SK-N-SH treated with all-trans-retinoic acid at 6 μM for 48 hours (cell line): ENCODE measurements around the gene SLC16A1.
"Not testable (repeated sequence)": the region's sequence is repeated elsewhere in the genome, so short reads cannot be mapped to it uniquely, and the experiment has no call there.

ENCODE experiments used
- ATAC-seq: fragments of 200-7000 bp; cut with Tn5 transposase; 3 replicates; pipeline ENCODE4 v1.9.1; 2020; ENCODE audit warnings: mild to moderate bottlenecking, moderate library complexity
- CSDC2 ChIP-seq: fragments of 250-450 bp; sonication (Bioruptor Pico); IDR thresholded peaks from 2 replicates; pipeline ENCODE4 v1.5.0; 2020; ENCODE audit warnings: mild to moderate bottlenecking, moderate library complexity
- CSRNP3 ChIP-seq: fragments of 250-450 bp; sonication (Bioruptor Pico); IDR thresholded peaks from 2 replicates; pipeline ENCODE4 v1.5.1; 2021; ENCODE audit warnings: mild to moderate bottlenecking, moderate library complexity
- ESRRG ChIP-seq: fragments of 250-450 bp; sonication (Bioruptor Pico); IDR thresholded peaks from 2 replicates; pipeline ENCODE4 v1.6.1; 2021; ENCODE audit warnings: mild to moderate bottlenecking
- GLIS3 ChIP-seq: fragments of 250-450 bp; sonication (Bioruptor Pico); IDR thresholded peaks from 2 replicates; pipeline ENCODE4 v1.5.0; 2020; ENCODE audit warnings: mild to moderate bottlenecking, moderate library complexity
- ISL1 ChIP-seq: fragments of 250-450 bp; sonication (Bioruptor Pico); IDR thresholded peaks from 2 replicates; pipeline ENCODE4 v2.1.2; 2022; ENCODE audit warnings: mild to moderate bottlenecking, moderate library complexity
- OSR1 ChIP-seq: fragments of 250-450 bp; sonication (Bioruptor Pico); IDR thresholded peaks from 2 replicates; pipeline ENCODE4 v1.8.0; 2022; ENCODE audit warnings: moderate library complexity, mild to moderate bottlenecking, inconsistent platforms
- POU6F1 ChIP-seq: fragments of 250-450 bp; sonication (Bioruptor Pico); IDR thresholded peaks from 2 replicates; pipeline ENCODE4 v1.8.0; 2021; ENCODE audit warnings: low read depth, mild to moderate bottlenecking, moderate library complexity, borderline replicate concordance
- PPARA ChIP-seq: fragments of 250-450 bp; sonication (Bioruptor Pico); IDR thresholded peaks from 2 replicates; pipeline ENCODE4 v1.5.0; 2020; ENCODE audit warnings: mild to moderate bottlenecking, borderline replicate concordance
- RARB ChIP-seq: fragments of 250-450 bp; sonication (Bioruptor Pico); IDR thresholded peaks from 2 replicates; pipeline ENCODE4 v1.8.0; 2021; ENCODE audit warnings: mild to moderate bottlenecking, moderate library complexity
- SNAI2 ChIP-seq: fragments of 250-450 bp; sonication (Bioruptor Pico); IDR thresholded peaks from 2 replicates; pipeline ENCODE4 v1.5.0; 2020; ENCODE audit warnings: mild to moderate bottlenecking, moderate library complexity
- TCF4 ChIP-seq: fragments of 250-450 bp; sonication (Bioruptor Pico); IDR thresholded peaks from 2 replicates; pipeline ENCODE4 v1.8.0; 2021; ENCODE audit warnings: mild to moderate bottlenecking, moderate library complexity, borderline replicate concordance
- TOX ChIP-seq: fragments of 250-450 bp; sonication (Bioruptor Pico); IDR thresholded peaks from 2 replicates; pipeline ENCODE4 v1.8.0; 2021; ENCODE audit warnings: mild to moderate bottlenecking, moderate library complexity, borderline replicate concordance
- ZC3H10 ChIP-seq: fragments of 250-450 bp; sonication (Bioruptor Pico); IDR thresholded peaks from 2 replicates; pipeline ENCODE4 v1.5.1; 2021; ENCODE audit warnings: mild to moderate bottlenecking, moderate library complexity
- ZFP3 ChIP-seq: fragments of 250-450 bp; sonication (Bioruptor Pico); IDR thresholded peaks from 2 replicates; pipeline ENCODE4 v1.5.0; 2020; ENCODE audit warnings: mild to moderate bottlenecking, moderate library complexity
- ZFP30 ChIP-seq: fragments of 450-650 bp; formaldehyde crosslinking; IDR thresholded peaks from 2 replicates; pipeline ENCODE4 v1.5.0; 2022; ENCODE audit warnings: mild to moderate bottlenecking, moderate library complexity
- ZNF565 ChIP-seq: fragments of 450-650 bp; formaldehyde crosslinking; conservative IDR thresholded peaks from 2 replicates; pipeline ENCODE4 v1.5.0; 2020; ENCODE audit warnings: low read depth, mild to moderate bottlenecking, moderate library complexity
- ZNF70 ChIP-seq: fragments of 450-650 bp; formaldehyde crosslinking; IDR thresholded peaks from 2 replicates; pipeline ENCODE4 v1.5.0; 2020; ENCODE audit warnings: mild to moderate bottlenecking, moderate library complexity
- ZNF8 ChIP-seq: fragments of 450-650 bp; formaldehyde crosslinking; IDR thresholded peaks from 2 replicates; pipeline ENCODE4 v1.5.0; 2020; ENCODE audit warnings: mild to moderate bottlenecking, moderate library complexity
- TF ChIP-seq, protein P1 (sequence below): fragments of 250-450 bp; sonication (Bioruptor Pico); IDR thresholded peaks from 2 replicates; pipeline ENCODE4 v1.8.0; 2020; ENCODE audit warnings: mild to moderate bottlenecking, moderate library complexity, borderline replicate concordance
- TF ChIP-seq, protein P2 (sequence below): fragments of 250-450 bp; sonication (Bioruptor Pico); IDR thresholded peaks from 2 replicates; pipeline ENCODE4 v1.5.0; 2020; ENCODE audit warnings: mild to moderate bottlenecking, moderate library complexity
- TF ChIP-seq, protein P3 (sequence below): fragments of 250-450 bp; sonication (Bioruptor Pico); IDR thresholded peaks from 2 replicates; pipeline ENCODE4 v1.5.1; 2020; ENCODE audit warnings: low read depth, mild to moderate bottlenecking, moderate library complexity

Gene SLC16A1

GRCh38 chr1:112982853-112983536, 27.0 kb upstream of the SLC16A1 start (continued):
- TF ChIP-seq CSRNP3 (CRISPR knock-in tag) (no peak), TOX (no peak), ISL1 (CRISPR knock-in tag) (no peak), ZC3H10 (CRISPR knock-in tag) (no peak)

GRCh38 chr1:112982328-112982727, 26.3 kb upstream of the SLC16A1 start:
- no peak for TF ChIP-seq RARB (CRISPR knock-in tag)
- TF ChIP-seq, protein P1, sequence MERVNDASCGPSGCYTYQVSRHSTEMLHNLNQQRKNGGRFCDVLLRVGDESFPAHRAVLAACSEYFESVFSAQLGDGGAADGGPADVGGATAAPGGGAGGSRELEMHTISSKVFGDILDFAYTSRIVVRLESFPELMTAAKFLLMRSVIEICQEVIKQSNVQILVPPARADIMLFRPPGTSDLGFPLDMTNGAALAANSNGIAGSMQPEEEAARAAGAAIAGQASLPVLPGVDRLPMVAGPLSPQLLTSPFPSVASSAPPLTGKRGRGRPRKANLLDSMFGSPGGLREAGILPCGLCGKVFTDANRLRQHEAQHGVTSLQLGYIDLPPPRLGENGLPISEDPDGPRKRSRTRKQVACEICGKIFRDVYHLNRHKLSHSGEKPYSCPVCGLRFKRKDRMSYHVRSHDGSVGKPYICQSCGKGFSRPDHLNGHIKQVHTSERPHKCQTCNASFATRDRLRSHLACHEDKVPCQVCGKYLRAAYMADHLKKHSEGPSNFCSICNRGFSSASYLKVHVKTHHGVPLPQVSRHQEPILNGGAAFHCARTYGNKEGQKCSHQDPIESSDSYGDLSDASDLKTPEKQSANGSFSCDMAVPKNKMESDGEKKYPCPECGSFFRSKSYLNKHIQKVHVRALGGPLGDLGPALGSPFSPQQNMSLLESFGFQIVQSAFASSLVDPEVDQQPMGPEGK (CRISPR knock-in tag): no peak
- no peak for TF ChIP-seq ISL1 (CRISPR knock-in tag)
- TF ChIP-seq GLIS3 (CRISPR knock-in tag): no peak
- no peak for TF ChIP-seq SNAI2 (CRISPR knock-in tag)
- TF ChIP-seq ZNF8: no peak
- TF ChIP-seq ZFP30: no peak
- TF ChIP-seq ESRRG (CRISPR knock-in tag): no peak
- TF ChIP-seq OSR1: no peak
- TF ChIP-seq TCF4 (CRISPR knock-in tag): no peak

GRCh38 chr1:112981834-112982233, 25.8 kb upstream of the SLC16A1 start:
- ATAC-seq: not testable (repeated sequence)

More at GRCh38 chr1:112982328-112982727, 26.3 kb upstream of the SLC16A1 start:
- ATAC-seq: no peak

- ATAC-seq: no peak
- TF ChIP-seq ZC3H10 (CRISPR knock-in tag): no peak
- TF ChIP-seq PPARA: no peak
- no peak for TF ChIP-seq CSDC2 (CRISPR knock-in tag)
- no peak for TF ChIP-seq POU6F1 (CRISPR knock-in tag)
- TF ChIP-seq OSR1: no peak
- no peak for TF ChIP-seq ZFP30
- TF ChIP-seq, protein P1 (CRISPR knock-in tag): no peak
- no peak for TF ChIP-seq ZNF70 (CRISPR knock-in tag)
- TF ChIP-seq ZNF8: no peak
- TF ChIP-seq ZFP3 (CRISPR knock-in tag): no peak
Measured at GRCh38 chr1:112981426-112981825, 25.4 kb upstream of the SLC16A1 start.

- no peak for ATAC-seq
- TF ChIP-seq CSDC2 (CRISPR knock-in tag): no peak
- no peak for TF ChIP-seq ZNF70 (CRISPR knock-in tag)
- TF ChIP-seq, protein P2, sequence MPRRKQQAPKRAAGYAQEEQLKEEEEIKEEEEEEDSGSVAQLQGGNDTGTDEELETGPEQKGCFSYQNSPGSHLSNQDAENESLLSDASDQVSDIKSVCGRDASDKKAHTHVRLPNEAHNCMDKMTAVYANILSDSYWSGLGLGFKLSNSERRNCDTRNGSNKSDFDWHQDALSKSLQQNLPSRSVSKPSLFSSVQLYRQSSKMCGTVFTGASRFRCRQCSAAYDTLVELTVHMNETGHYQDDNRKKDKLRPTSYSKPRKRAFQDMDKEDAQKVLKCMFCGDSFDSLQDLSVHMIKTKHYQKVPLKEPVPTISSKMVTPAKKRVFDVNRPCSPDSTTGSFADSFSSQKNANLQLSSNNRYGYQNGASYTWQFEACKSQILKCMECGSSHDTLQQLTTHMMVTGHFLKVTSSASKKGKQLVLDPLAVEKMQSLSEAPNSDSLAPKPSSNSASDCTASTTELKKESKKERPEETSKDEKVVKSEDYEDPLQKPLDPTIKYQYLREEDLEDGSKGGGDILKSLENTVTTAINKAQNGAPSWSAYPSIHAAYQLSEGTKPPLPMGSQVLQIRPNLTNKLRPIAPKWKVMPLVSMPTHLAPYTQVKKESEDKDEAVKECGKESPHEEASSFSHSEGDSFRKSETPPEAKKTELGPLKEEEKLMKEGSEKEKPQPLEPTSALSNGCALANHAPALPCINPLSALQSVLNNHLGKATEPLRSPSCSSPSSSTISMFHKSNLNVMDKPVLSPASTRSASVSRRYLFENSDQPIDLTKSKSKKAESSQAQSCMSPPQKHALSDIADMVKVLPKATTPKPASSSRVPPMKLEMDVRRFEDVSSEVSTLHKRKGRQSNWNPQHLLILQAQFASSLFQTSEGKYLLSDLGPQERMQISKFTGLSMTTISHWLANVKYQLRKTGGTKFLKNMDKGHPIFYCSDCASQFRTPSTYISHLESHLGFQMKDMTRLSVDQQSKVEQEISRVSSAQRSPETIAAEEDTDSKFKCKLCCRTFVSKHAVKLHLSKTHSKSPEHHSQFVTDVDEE: no peak
- TF ChIP-seq ZFP30: no peak
- no peak for TF ChIP-seq ESRRG (CRISPR knock-in tag)
- no peak for TF ChIP-seq RARB (CRISPR knock-in tag)
- no peak for TF ChIP-seq ISL1 (CRISPR knock-in tag)
- no peak for TF ChIP-seq ZNF565
- no peak for TF ChIP-seq POU6F1 (CRISPR knock-in tag)
- no peak for TF ChIP-seq TCF4 (CRISPR knock-in tag)
- TF ChIP-seq SNAI2 (CRISPR knock-in tag): no peak
- no peak for TF ChIP-seq ZC3H10 (CRISPR knock-in tag)
- no peak for TF ChIP-seq OSR1
- TF ChIP-seq, protein P3, sequence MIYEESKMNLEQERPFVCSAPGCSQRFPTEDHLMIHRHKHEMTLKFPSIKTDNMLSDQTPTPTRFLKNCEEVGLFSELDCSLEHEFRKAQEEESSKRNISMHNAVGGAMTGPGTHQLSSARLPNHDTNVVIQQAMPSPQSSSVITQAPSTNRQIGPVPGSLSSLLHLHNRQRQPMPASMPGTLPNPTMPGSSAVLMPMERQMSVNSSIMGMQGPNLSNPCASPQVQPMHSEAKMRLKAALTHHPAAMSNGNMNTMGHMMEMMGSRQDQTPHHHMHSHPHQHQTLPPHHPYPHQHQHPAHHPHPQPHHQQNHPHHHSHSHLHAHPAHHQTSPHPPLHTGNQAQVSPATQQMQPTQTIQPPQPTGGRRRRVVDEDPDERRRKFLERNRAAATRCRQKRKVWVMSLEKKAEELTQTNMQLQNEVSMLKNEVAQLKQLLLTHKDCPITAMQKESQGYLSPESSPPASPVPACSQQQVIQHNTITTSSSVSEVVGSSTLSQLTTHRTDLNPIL (CRISPR knock-in tag): no peak
Measured at GRCh38 chr1:112975336-112975735, 19.3 kb upstream of the SLC16A1 start.
